Subcutaneous adipose tissue (tissue), 4 donors: Measurements from ENCODE around the gene COG1. TPM values are rescaled to one million over a fixed set of nuclear protein-coding genes. Genes with fewer than 3 reads are reported as not detected.

ENCODE experiments used
- CTCF ChIP-seq: fragments of 450-650 bp; IDR thresholded peaks from one replicate; pipeline ENCODE4 v1.5.1; 2016; ENCODE audit warnings: low read depth, mild to moderate bottlenecking, control low read depth, antibody characterized with exemption, moderate library complexity
- total RNA-seq, 4 donors: library from RNA; depleted of rRNA; stranded (reverse); fragments of >200 nt; gene quantifications; one replicate each; pipeline ENCODE4 v1.1.0, GENCODE V29; 2016

COG1 gene
- total RNA-seq, 4 donors from 2014 or later: 22.1 to 36.8 (median 29.5) TPM

- no peak for TF ChIP-seq CTCF
Observed at GRCh38 chr17:73203788-73204479, 11.1 kb downstream of the COG1 start.

GRCh38 chr17:73205459-73205961 lies 12.7 kb downstream of the COG1 start:
- no peak for TF ChIP-seq CTCF

GRCh38 chr17:73208139-73208827 lies 15.4 kb downstream of the COG1 start:
- TF ChIP-seq CTCF: no peak

- TF ChIP-seq CTCF: no peak
Observed at GRCh38 chr17:73209436-73209835, 16.6 kb downstream of the COG1 start.

GRCh38 chr17:73210002-73210678 lies 17.3 kb downstream of the COG1 start:
- TF ChIP-seq CTCF: no peak

GRCh38 chr17:73211745-73212144 lies 18.9 kb downstream of the COG1 start:
- TF ChIP-seq CTCF: no peak

- no peak for TF ChIP-seq CTCF
Observed at GRCh38 chr17:73214008-73214407, 21.2 kb downstream of the COG1 start.
